ENCODE results near the gene STX12. TPM values are rescaled to one million over a fixed set of nuclear protein-coding genes. Genes with fewer than 3 reads are reported as not detected.
"Not testable (repeated sequence)": the region's sequence is repeated elsewhere in the genome, so short reads cannot be mapped to it uniquely, and the experiment has no call there.

Gene STX12
- polyA plus RNA-seq, 1 of the 3 experiments (the other 2 are of a cell fraction) = 12.9 TPM

- no peak overlapping the region for H3K27ac ChIP-seq (ENCODE audit: low read depth in 2 of 2, low read length in 1 of 2)
- ChIA-PET CTCF (interaction anchor here (1.3 kb wide), 1 partner anchor 11 kb away, joined by 4 read pairs; no protein-coding TSS in a partner anchor), POLR2A (no interaction called here)
- no peak for TF ChIP-seq CTCF (IDR thresholded peaks at IDR 0.05)
- no peak for TF ChIP-seq TCF12 (IDR thresholded peaks at IDR 0.05)
- TF ChIP-seq SMC3 (IDR thresholded peaks at IDR 0.05; ENCODE audit: low read depth, low read length) = no peak
- no peak for TF ChIP-seq EP300 (IDR thresholded peaks at IDR 0.05; ENCODE audit: borderline replicate concordance in 1 of 2, low read depth in 1 of 2, low read length in 1 of 2)
- no peak for TF ChIP-seq NFIC (IDR thresholded peaks at IDR 0.05; ENCODE audit: borderline replicate concordance)
- TF ChIP-seq REST (IDR thresholded peaks at IDR 0.05; ENCODE audit: low read depth, low read length) = no peak
- no peak for TF ChIP-seq GATA2 (CRISPR knock-in tag; IDR thresholded peaks at IDR 0.05)
- TF ChIP-seq MXI1 (IDR thresholded peaks at IDR 0.05; ENCODE audit: low read depth, low read length) = no peak
- no peak for TF ChIP-seq EZH2phosphoT487 (IDR thresholded peaks at IDR 0.05; ENCODE audit: borderline replicate concordance, low read depth)
- no peak for TF ChIP-seq RCOR1 (IDR thresholded peaks at IDR 0.05; ENCODE audit: low read length)
- no peaks in the 10 kb centered on the region for H3K9me3 ChIP-seq
- H4K20me1 ChIP-seq (ENCODE audit: insufficient read depth) = no peaks in the 10 kb centered on the region
- H3K36me3 ChIP-seq (replicated peaks in 1 of 2; ENCODE audit: control insufficient read depth in 1 of 2, insufficient read depth in 2 of 2, low read length in 1 of 2) = peaks cover 29 to 38% of the 10 kb centered on the region in 2 experiments
- H3K9me2 ChIP-seq = no peaks in the 10 kb centered on the region
- no peak overlapping the region for H3K9ac ChIP-seq
- no peak overlapping the region for H3K4me2 ChIP-seq
- peaks cover 10% of the 10 kb centered on the region for H3F3A ChIP-seq (replicated peaks; ENCODE audit: insufficient read depth)
- H3K4me3 ChIP-seq (ENCODE audit: low read depth in 2 of 2, low read length in 1 of 2) = no peak overlapping the region
- 95% methylated on average over 7 of the region's 7 CpGs for WGBS (ENCODE audit: low lambda C conversion rate)
- no peaks in the 10 kb centered on the region for H3K4me1 ChIP-seq (ENCODE audit: control insufficient read depth in 1 of 2, insufficient read depth in 2 of 2, low read depth in 1 of 2, low read length in 1 of 2)
- DNase-seq = no peak
- H2AFZ ChIP-seq (ENCODE audit: low read depth) = no peak overlapping the region
- no peaks in the 10 kb centered on the region for H3K79me2 ChIP-seq (ENCODE audit: insufficient read depth)
- H3K27me3 ChIP-seq (ENCODE audit: insufficient read depth) = no peaks in the 10 kb centered on the region
Observed at GRCh38 chr1:27806758-27807157, 33.7 kb downstream of the STX12 start.

- Histone ChIP-seq H3K36me3 (replicated peaks in 1 of 2; ENCODE audit: control insufficient read depth in 1 of 2, insufficient read depth in 2 of 2, low read length in 1 of 2) (peaks cover 22 to 36% of the 10 kb centered on the region in 2 experiments), H3K27ac (ENCODE audit: low read depth in 2 of 2, low read length in 1 of 2) (no peak overlapping the region), H3K27me3 (ENCODE audit: insufficient read depth) (no peaks in the 10 kb centered on the region), H3K9ac (no peak overlapping the region), H3F3A (replicated peaks; ENCODE audit: insufficient read depth) (peaks cover 10% of the 10 kb centered on the region), H3K9me3 (no peaks in the 10 kb centered on the region), H3K79me2 (ENCODE audit: insufficient read depth) (no peaks in the 10 kb centered on the region), H3K9me2 (no peaks in the 10 kb centered on the region), H3K4me1 (ENCODE audit: control insufficient read depth in 1 of 2, insufficient read depth in 2 of 2, low read depth in 1 of 2, low read length in 1 of 2) (no peaks in the 10 kb centered on the region), H4K20me1 (ENCODE audit: insufficient read depth) (no peaks in the 10 kb centered on the region), H2AFZ (ENCODE audit: low read depth) (no peak overlapping the region), H3K4me3 (ENCODE audit: low read depth in 2 of 2, low read length in 1 of 2) (no peak overlapping the region), H3K4me2 (no peak overlapping the region)
- CTCF ChIA-PET = no interaction called here
- DNase-seq = no peak
- WGBS (ENCODE audit: low lambda C conversion rate) = 95% methylated on average over 2 of the region's 2 CpGs
- POLR2A ChIA-PET = no interaction called here
- TF ChIP-seq FOSL2 (IDR thresholded peaks at IDR 0.05; ENCODE audit: borderline replicate concordance, low read depth) = no peak
Observed at GRCh38 chr1:27807385-27807784, 34.4 kb downstream of the STX12 start.

GRCh38 chr1:27808131-27808530 lies 35.1 kb downstream of the STX12 start:
- not testable (repeated sequence) for H3K9me3 ChIP-seq

More at GRCh38 chr1:27808131-27808530, 35.1 kb downstream of the STX12 start:
- H2AFZ ChIP-seq (ENCODE audit: low read depth); POLR2A ChIA-PET; H3K4me2 ChIP-seq; H4K20me1 ChIP-seq (ENCODE audit: insufficient read depth); DNase-seq; CTCF ChIA-PET; H3K79me2 ChIP-seq (ENCODE audit: insufficient read depth); H3K27ac ChIP-seq (ENCODE audit: low read depth in 2 of 2, low read length in 1 of 2); H3K4me1 ChIP-seq (ENCODE audit: control insufficient read depth in 1 of 2, insufficient read depth in 2 of 2, low read depth in 1 of 2, low read length in 1 of 2); H3K4me3 ChIP-seq (ENCODE audit: low read depth in 2 of 2, low read length in 1 of 2); H3K9me2 ChIP-seq; H3K9ac ChIP-seq; H3K27me3 ChIP-seq (ENCODE audit: insufficient read depth): not testable (repeated sequence)
- Histone ChIP-seq H3F3A (replicated peaks; ENCODE audit: insufficient read depth) (peaks cover 10% of the 10 kb centered on the region), H3K36me3 (replicated peaks in 1 of 2; ENCODE audit: control insufficient read depth in 1 of 2, insufficient read depth in 2 of 2, low read length in 1 of 2) (peaks cover 17 to 36% of the 10 kb centered on the region in 2 experiments)
- 93% methylated on average over 3 of the region's 3 CpGs for WGBS (ENCODE audit: low lambda C conversion rate)

All from SK-N-SH (cell line).